CD4-positive, alpha-beta T cell treated with Interleukin-4 for 1 hour (primary cell): Measurements from ENCODE around the gene SNRPE.

ENCODE experiments used
- DNase-seq, 2 donors: peaks; one replicate each; pipeline ENCODE4 v3.0.0-alpha.2; 2020 to 2022

The SNRPE gene

GRCh38 chr1:203888807-203889251 lies 27.4 kb downstream of the SNRPE start:
- no peak for DNase-seq

- no peak for DNase-seq
Measured at GRCh38 chr1:203891950-203892349, 30.6 kb downstream of the SNRPE start.

DNA sequence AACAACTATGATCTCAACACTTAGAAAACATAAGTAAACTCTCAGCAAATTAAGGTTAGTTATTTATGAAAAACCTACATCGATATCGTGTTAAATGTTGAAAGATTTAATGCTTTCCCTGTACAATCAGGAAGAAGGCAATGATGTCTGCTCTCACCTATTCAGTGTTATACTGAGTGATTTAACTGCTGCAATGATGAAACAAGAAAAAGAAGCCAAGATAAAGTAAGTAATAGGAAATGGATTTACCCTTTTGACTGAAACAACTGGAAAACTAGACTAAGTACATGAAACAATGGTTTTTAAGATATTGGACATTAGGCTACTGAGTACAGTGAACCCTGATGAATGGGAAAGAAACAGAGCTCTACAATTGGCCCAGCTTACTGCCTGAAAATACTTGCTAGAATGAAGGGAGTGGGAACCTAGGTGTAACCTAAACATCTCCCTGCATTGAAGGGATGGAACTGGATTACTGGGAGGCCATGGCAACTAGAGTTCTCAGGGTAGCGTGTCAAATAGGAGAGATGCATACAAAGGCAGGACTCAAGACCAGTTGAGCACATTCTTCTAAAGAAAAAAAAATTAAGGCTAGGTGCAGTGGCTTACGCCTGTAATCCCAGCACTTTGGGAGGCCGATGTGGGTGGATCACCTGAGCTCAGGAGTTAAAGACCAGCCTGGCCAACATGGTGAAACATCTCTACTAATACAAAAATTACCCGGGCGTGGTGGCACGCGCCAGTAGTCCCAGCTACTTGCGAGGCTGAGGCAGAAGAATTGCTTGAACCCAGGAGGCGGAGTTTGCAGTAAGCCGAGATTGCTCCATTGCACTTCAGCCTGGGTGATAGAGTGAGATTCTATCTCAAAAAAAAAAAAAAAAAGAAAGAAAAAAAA lies 37.3 kb downstream of the SNRPE start:
- no peak for DNase-seq

DNA sequence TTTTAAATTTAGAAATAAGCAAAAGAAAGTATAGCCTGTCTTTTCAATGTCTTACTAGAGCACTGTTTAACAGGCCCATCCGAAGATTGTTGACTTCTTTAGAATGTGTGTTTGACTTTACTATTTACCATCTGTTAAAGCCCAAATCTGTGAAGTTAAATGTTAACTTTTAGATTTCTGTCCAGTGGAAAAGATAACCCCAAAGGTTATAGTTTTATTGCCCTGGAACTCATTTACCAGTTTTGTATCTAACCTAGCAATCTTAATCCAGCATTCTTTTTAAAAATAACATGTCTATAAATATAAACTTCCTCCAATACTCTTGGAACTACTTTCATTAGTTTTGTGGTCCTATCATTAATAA lies 37.9 kb downstream of the SNRPE start:
- DNase-seq = no peak

DNA sequence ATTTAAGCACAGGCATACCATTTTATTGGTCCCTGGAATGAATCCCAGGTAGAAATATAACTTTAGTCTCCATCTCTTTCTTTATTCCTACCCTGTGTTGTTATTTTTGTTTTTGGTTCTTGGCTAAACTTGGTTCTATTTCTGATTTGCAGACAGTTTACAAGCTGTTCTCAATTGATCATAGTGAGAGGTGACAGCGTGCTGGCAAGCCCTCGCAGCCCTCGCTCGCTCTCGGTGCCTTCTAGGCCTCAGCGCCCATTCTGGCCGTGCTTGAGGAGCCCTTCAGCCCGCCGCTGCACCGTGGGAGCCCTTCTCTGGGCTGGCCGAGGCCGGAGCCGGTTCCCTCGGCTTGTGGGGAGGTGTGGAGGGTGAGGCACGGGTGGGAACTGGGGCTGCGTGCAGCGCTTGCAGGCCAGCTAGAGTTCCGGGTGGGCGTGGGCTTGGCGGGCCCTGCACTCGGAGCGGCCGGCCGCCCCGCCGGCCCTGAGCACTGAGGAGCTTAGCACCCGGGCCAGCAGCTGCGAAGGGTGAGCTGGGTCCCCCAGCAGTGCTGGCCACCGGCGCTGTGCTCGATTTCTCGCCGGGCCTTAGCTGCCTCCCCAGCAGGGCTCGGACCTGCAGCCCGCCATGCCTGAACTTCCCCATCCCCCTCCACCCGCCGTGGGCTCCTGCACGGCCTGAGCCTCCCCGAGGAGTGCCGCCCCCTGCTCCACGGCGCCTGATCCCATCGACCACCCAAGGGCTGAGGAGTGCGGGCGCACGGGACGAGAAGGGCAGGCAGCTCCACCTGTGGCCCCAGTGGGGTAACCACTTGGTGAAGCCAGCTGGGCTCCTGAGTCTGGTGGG lies 38.7 kb downstream of the SNRPE start:
- no peak for DNase-seq

DNA sequence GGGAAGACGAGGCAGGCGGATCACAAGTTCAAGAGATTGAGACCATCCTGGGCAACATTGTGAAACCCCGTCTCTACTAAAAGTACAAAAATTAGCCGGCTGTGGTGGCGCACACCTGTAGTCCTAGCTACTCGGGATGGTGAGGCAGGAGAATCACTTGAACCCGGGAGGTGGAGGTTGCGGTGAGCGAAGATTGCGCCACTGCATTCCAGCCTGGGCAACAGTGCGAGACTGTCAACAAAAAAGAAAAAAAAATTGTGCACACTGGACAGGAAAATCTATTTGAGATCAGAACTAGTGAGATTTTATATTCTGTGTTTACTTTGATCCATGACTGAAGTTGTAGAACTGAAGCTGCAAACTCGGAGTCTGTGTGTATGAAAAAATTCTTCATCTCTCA lies 40.2 kb downstream of the SNRPE start:
- DNase-seq = no peak

GRCh38 chr1:203905275-203905674 lies 43.9 kb downstream of the SNRPE start:
- DNase-seq = no peak

GRCh38 chr1:203906932-203907331 lies 45.5 kb downstream of the SNRPE start:
- no peak for DNase-seq

DNA sequence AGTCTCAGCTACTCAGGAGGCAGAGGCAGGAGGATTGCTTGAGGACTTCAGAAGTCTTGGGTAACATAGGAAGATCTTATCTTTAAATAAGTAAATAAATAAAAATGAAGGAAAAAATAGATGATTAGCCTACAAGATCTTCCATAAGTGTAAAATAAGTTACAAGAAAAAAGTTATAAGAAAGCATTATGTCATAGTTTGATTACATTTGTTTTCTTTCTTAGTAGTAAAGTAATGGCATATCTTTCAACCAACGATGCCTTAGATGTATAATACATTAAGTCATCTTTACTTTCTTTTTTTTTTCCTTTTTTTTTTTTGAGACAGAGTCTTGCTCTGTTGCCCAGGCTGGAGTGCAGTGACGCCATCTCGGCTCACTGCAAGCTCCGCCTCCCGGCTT lies 46.5 kb downstream of the SNRPE start:
- no peak for DNase-seq

GRCh38 chr1:203911806-203912205 lies 50.4 kb downstream of the SNRPE start:
- no peak for DNase-seq

DNA sequence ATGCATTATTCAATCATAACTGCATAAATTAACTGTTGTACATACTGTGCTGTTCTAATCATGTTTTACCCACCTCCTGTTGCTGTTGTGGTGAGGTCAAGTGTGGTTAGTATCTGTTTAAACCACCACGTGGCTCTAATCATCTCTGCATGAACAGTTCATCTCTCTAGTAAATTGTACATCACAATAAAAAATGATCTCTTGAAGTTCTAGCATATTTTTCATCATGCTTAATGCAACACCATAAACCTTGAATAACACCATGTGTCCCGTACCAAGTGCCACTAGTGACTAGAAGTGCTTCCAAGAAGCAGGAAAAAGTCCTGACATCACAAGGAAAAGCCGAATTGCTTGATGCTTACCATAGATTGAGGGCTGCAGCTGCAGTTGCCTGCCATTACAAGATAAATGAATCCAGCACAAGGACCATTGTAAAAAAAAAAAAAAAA lies 51.7 kb downstream of the SNRPE start:
- DNase-seq = no peak

DNA sequence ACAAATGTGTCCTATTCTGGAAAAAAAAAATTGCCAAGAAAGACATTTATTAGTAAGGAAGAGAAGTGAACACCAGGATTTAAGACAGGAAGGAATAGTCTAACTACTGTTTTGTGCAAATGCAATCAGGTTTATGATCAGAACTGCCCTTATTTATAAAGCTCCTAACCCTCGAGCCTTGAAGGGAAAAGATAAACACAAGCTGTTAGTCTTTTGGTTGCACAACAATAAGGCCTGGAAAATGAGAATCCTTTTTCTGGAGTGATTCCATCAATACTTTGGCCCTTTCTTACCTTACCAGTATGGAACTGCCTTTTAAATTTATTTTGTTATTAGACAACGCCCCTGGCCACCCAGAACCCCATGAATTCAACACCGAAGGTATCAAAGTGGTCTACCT lies 52.9 kb downstream of the SNRPE start:
- no peak for DNase-seq

GRCh38 chr1:203915811-203916210 lies 54.4 kb downstream of the SNRPE start:
- no peak for DNase-seq

DNA sequence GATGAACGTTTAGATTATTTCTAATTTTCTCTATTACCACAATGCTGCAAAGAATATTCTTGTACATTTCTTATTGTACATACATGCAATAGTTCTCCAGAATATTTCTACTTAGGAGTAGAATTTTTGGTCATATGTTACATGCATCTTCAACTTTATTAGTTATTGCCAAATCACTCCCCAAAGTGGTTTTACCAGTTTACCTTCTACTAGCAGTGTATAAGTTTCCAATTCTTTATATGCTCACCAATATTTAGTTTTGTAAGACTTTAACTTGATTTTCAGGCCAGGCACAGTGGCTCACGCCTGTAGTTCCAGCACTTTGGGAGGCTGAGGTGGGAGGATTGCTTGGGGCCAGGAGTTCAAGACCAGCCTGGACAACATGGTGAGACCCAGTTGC lies 55.4 kb downstream of the SNRPE start:
- DNase-seq = no peak
